Stimulated activated CD8-positive, alpha-beta memory T cell treated with anti-CD3 and anti-CD28 coated beads, Interleukin-12 subunit alpha, Interleukin-12 subunit beta, amount 100 ng/mL, for 4 hours (primary cell): Measurements from ENCODE around the gene SPAG5.
"Not testable (repeated sequence)": the region's sequence is repeated elsewhere in the genome, so short reads cannot be mapped to it uniquely, and the experiment has no call there.

ENCODE experiments used
- DNase-seq: peaks from one replicate; pipeline ENCODE4 v3.0.0-alpha.2; 2020; ENCODE audit warnings: low read depth

Gene SPAG5

DNA sequence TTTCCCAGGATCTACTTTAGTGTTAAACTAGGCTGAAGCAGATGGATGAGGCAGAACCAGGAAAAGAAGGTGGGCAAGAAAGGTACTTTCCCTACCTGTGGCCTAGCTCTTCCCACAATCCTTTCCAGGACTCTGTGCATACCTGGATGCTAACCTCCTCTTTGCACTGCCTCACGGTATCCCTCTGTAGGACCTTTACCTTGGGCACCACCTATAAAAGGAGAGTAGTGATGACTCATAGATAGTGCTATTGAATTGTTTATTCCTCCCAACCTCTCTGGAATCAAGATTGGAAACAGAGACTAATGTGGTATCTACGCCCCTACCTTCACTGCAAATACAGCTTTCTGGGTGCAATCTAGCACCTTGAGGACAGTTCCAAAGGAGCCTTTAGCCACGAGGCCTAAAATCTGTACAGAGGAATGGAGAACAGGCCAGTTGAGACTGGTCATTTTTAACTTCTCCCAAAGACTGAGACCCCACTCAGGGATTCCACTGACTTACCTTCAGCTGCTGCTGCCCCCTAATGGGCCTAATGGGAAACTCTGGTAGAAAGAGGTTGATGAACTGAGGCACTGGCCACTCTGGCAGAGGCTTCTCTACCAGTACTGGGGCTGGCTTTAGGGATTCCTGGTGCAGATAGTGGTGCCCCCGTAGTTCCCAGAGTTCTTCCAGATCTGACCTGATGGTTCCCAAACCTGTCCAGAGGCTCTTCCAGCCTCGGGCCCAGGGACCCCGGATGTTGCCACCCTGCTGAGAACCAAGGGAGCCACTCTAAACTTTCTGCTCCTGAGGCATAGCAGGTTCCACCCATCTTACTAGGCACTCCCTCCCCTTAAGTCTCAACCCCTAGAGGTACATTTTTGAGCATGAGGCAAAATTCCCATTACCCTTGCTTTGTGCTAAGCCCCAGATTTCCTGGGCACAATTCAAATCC, 14.4 kb upstream of the SPAG5 start:
- DNase-seq, result no peak

DNA sequence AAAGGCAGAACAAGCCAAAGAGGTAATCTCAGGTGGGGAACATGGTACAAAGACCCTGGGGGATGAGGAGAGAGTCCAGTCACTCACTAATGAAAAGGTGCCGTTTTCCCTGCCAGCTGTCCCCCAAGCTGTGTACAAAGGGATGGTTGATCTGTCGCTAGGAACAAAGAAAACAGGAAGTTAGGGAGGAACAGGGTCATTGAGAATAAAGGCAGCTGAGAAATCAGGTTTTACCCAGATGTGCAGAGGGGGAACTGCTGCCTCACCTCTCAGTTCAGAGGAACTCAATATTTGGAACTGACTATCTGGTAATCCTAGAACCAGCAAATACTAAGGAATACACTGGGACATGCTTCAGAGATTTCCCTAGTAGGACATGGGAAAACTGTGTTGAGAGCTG, 13.7 kb upstream of the SPAG5 start:
- DNase-seq, result no peak

GRCh38 chr17:28610376-28610775, 11.6 kb upstream of the SPAG5 start:
- DNase-seq, result no peak

- not testable (repeated sequence) for DNase-seq
These were observed 5.2 kb upstream of the SPAG5 start for GRCh38 chr17:28604031-28604430.

- DNase-seq, result peak; percentile 40
These were observed 723 bp upstream of the SPAG5 start for GRCh38 chr17:28599311-28600184.

DNA sequence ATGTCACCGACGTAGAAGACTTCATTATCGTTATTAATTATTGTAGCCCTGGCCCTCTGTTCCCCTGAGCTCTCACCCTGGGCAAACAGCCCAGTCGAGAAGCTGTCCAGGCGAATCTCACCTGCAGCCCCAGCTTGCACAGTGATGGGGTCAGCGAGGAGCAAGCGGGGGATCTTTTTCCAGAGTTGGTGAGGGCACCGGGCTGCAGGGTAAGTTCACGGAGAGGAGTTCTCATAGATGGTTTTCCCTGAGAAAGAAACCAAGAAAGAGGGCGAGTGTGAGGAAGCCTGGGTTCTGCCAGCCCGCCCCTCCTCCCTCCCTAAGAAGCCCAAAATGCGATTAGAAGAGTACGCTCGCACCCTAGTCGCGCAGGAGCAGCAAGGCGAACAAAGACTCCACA, 436 bp downstream of the SPAG5 start:
- DNase-seq, result no peak

DNA sequence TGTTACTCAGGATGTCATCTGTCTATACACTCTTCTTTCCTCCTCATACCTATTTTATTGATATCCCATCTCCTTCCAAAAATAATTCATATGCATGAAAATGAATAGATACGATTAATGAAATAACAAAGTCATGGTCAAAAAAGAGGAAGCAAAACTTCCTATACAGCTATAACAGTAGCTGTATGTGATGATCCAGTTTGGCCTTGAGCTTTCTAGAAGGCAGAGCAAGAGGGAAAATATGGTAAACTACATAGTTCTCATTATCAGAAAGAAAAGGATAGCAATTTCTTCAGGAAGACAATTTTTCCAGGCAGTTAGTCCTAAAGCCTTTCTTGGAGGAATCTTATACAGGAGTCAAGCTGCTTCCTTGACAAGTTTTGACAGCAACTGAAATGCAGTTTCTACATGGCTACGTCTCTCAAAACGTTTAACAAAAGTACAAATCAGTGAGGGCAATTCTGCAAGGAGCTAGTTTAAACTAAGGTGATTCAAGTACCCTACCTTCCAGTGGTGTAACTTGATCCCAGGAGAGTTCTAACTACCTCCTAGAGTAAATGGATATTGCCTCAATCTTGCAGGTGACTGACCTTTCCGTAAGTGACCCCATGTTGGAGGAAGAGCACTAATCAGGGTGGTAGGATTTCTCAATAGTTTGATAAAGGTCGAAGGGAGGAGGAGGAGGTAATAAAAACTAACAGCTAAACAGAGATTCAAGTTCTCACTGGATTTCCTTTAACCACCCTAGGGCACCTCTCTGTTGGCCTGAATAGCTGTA, 1.0 kb downstream of the SPAG5 start:
- no peak for DNase-seq

DNA sequence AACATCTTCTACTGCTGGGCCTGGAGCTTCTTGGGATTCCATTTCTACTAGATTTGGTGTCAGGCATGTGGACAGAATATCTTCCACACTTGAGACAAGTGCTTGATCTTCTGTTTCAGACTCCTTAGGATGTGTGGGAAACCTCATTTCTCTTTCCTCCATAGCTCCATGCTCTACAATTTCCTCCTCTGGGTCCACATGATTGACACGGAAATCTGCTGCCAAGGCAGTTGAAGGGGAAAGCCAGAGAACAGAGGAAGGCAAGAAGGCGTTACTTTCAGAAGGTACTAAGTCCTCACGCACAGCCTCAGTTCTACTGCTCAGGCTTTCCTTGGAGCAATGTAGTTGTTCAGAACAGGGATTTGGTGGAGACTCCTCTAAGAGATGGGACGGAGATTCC, 6.6 kb downstream of the SPAG5 start:
- no peak for DNase-seq

DNA sequence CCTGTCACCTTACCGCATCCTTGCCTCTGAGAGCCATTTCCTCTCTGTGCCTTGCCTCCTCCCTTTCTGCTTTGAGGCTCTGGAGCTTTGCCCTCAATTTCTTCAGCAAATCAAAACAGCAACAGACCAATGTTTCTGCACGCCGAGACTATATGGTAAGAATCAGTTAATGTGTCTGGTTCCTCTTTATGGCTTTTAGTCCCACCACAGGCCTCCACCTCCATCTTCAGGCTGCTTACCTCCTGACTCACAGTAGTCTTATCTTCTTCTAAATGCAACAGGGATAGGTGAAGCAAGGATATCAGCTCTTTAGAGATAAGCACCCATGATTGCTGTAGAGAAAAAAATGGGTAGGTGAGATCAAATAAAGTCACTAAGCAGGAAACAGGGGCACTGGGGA, 13.0 kb downstream of the SPAG5 start:
- no peak for DNase-seq

DNA sequence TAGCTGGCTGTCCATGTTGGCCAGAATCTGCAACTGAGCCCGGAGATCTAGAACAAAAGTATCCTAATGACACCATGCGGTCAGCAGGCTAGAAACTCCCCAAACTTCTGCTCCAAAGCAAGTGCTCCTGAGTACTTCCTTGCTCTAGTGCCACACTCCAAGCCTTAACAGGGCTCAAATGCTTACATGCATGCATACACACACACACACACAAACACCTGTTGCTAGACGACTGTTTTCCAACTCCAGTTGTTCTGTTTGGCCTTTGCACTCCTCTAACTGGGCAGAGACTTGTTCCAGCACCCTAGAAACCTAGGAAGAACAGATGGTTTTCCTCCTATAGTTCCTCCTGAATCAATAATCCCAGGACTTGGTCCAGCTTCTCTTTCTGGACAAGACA, 14.4 kb downstream of the SPAG5 start:
- no peak for DNase-seq

GRCh38 chr17:28582513-28582912, 16.3 kb downstream of the SPAG5 start:
- DNase-seq, result no peak

GRCh38 chr17:28580959-28581358, 17.9 kb downstream of the SPAG5 start:
- DNase-seq, result no peak

DNA sequence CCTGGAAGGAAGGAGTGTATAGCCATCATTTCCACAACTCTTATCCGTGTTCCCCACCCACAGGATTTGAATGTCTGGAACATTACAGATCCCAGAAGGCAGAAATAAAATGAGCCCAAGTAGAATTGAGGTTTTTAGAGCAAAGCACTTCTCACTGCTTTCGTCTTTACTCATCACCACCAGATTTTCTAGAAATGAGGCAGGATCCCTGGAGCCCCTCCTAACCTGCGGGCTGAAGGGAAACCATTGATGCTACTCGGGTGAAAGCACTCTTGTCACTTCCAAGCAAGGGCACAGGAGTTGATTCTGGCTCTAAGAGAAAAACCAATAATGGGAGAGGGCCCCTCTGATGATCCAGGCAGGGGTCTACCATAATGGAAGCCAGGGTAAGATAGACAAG, 19.3 kb downstream of the SPAG5 start:
- no peak for DNase-seq

GRCh38 chr17:28578246-28579195, 20.3 kb downstream of the SPAG5 start:
- no peak for DNase-seq

GRCh38 chr17:28577466-28577824, 21.4 kb downstream of the SPAG5 start:
- DNase-seq, result no peak

- DNase-seq, result peak; percentile 96
These were observed 21.9 kb downstream of the SPAG5 start, which contains the start of gene ALDOC for GRCh38 chr17:28576758-28577465. TSS of gene ALDOC (minus strand) at chr17:28576895. CDS start at chr17:28575532, 1,363 bp downstream.

DNA sequence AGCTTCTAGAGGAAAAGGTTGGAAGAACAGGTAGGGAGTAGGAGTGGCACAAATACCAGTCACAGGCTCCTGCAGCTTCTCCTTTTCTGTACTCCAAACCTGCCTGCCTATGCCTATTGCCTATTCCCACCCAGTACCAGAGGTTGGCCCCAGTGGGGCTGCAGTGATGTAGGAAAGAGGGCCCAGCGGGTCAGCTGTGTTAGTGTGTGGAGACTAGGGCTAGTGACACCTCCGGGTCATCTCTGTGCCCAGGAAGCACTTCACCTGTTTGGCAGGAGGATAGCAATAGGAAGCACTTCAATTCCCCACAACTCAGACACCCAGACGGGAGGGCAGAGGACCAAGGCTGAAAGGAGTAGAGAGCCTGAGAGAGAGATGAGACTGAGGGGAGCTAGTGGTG, 22.8 kb downstream of the SPAG5 start:
- not testable (repeated sequence) for DNase-seq

DNA sequence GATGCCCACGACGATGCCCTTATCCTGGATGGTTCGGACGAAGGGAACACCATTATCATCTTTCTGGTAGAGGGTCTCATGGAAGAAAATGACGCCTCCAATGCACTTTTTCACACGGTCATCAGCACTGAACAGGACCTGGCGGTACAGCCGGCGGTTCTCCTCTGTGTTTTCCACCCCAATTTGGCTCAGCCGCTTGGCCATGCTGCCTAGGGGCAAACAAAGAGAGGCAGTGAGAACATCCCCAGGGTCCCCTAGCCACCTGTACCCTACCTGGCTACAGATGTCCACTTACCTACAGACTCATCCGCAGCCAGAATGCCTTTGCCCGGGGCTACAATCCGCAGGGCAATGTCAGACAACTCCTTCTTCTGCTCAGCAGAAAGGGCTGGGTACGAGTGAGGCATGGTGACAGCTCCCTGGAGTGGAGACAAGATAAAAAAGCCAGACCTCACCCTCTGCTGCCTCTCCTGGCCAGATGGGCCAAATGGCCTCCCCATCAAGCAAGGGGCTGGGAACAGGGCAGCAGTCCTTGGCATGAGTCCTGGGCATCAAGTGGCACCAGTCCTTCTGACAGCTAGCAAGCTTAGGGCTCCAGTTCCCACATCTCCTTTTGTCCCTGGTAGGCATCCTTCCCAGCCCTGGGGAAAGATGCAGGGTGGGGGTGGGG, 23.6 kb downstream of the SPAG5 start:
- DNase-seq, result no peak

GRCh38 chr17:28574526-28574925, 24.3 kb downstream of the SPAG5 start:
- no peak for DNase-seq

- DNase-seq, result no peak
These were observed 24.8 kb downstream of the SPAG5 start for GRCh38 chr17:28573966-28574480.
